ENCODE measurements around the gene RBBP9. TPM values are rescaled to one million over a fixed set of nuclear protein-coding genes. Genes with fewer than 3 reads are reported as not detected.

The RBBP9 gene
- total and polyA plus RNA-seq, 2 experiments from 2014 or later, result 4.8 to 21.1 TPM

DNA sequence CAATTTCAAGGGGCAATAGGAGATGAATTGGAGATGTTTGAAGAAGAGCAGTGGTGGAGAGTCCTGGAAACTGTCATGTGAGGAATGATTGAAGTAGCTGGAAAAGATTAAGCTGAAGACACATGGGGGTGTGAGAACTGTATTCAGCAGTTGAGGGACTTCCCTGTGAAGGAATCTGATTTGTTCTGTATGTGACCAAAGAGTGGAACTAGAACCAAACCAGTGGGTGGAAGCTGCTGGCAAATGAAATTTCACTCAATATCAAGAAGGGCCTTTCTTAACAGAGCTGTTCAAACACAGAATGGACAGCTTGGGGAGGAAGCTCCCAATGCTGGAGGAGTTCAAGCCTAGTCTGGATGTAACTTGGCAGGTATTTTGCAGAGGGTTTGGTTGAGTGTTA lies 32.0 kb upstream of the RBBP9 start:
- Histone ChIP-seq H3K9me2 (ENCODE audit: insufficient read depth) (no peaks in the 10 kb centered on the region), H3F3A (replicated peaks; ENCODE audit: low read depth) (0 out of 2 replicates have a peak, but pooled peaks cover 3% of the 10 kb centered on the region), H3K4me1 (ENCODE audit: insufficient read depth) (no peaks in the 10 kb centered on the region), H3K4me3 (no peak overlapping the region), H3K4me2 (no peak overlapping the region), H3K27ac (ENCODE audit: low read depth) (no peak overlapping the region), H2AFZ (no peak overlapping the region), H4K20me1 (replicated peaks; ENCODE audit: insufficient read depth) (peaks cover 8% of the 10 kb centered on the region; the same call in 1 of the 2 replicates), H3K79me2 (replicated peaks; ENCODE audit: insufficient read depth) (no peaks in the 10 kb centered on the region), H3K27me3 (ENCODE audit: insufficient read depth) (no peaks in the 10 kb centered on the region), H3K36me3 (ENCODE audit: insufficient read depth) (peaks cover 55% of the 10 kb centered on the region)
- TF ChIP-seq STAT1 (IDR thresholded peaks at IDR 0.05; ENCODE audit: unreplicated experiment) (no peak), JUNB (IDR thresholded peaks at IDR 0.05; ENCODE audit: unreplicated experiment) (no peak), EZH2 (IDR thresholded peaks at IDR 0.05; ENCODE audit: low read depth, unreplicated experiment) (no peak)
- TF ChIP-seq, protein P1, sequence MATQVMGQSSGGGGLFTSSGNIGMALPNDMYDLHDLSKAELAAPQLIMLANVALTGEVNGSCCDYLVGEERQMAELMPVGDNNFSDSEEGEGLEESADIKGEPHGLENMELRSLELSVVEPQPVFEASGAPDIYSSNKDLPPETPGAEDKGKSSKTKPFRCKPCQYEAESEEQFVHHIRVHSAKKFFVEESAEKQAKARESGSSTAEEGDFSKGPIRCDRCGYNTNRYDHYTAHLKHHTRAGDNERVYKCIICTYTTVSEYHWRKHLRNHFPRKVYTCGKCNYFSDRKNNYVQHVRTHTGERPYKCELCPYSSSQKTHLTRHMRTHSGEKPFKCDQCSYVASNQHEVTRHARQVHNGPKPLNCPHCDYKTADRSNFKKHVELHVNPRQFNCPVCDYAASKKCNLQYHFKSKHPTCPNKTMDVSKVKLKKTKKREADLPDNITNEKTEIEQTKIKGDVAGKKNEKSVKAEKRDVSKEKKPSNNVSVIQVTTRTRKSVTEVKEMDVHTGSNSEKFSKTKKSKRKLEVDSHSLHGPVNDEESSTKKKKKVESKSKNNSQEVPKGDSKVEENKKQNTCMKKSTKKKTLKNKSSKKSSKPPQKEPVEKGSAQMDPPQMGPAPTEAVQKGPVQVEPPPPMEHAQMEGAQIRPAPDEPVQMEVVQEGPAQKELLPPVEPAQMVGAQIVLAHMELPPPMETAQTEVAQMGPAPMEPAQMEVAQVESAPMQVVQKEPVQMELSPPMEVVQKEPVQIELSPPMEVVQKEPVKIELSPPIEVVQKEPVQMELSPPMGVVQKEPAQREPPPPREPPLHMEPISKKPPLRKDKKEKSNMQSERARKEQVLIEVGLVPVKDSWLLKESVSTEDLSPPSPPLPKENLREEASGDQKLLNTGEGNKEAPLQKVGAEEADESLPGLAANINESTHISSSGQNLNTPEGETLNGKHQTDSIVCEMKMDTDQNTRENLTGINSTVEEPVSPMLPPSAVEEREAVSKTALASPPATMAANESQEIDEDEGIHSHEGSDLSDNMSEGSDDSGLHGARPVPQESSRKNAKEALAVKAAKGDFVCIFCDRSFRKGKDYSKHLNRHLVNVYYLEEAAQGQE (IDR thresholded peaks at IDR 0.05; ENCODE audit: unreplicated experiment), result no peak
- H3K27me3 Mint-ChIP-seq (ENCODE audit: insufficient read depth, low read depth, poor library complexity), result peaks cover 2% of the 10 kb centered on the region
- ATAC-seq (no peak), DNase-seq (ENCODE audit: low spot score) (no peak)
- peaks cover 87% of the 10 kb centered on the region for H3K36me3 Mint-ChIP-seq (ENCODE audit: low read depth)
- no peak overlapping the region for H3K4me3 Mint-ChIP-seq
- no peaks in the 10 kb centered on the region for H3K9me3 Mint-ChIP-seq
- no peak overlapping the region for H3K27ac Mint-ChIP-seq
- no peaks in the 10 kb centered on the region for H3K4me1 Mint-ChIP-seq

DNA sequence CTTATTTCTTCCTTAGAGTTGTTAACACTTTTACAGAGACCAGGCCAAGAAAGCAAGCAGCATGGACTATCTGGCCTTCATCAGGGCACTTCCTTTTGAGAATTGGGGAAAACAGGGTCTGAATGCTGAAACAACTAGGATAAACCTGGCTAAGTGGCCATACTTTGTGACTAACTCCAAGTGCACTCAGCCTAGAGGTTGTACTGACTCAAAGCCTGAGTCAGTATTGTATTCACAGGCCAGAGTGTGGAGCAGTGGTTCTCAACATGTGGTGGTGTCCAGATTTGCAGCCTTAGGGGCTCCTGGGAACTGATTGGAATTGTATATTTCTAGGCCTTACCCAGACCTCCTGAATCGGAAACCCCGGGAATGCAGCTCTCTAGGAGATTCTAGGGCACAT lies 30.8 kb upstream of the RBBP9 start:
- Histone ChIP-seq H3K79me2 (replicated peaks; ENCODE audit: insufficient read depth) (no peaks in the 10 kb centered on the region), H3K27me3 (ENCODE audit: insufficient read depth) (no peaks in the 10 kb centered on the region), H3K9me2 (ENCODE audit: insufficient read depth) (no peaks in the 10 kb centered on the region), H4K20me1 (replicated peaks; ENCODE audit: insufficient read depth) (peaks cover 9% of the 10 kb centered on the region; the same call in 1 of the 2 replicates), H3K27ac (ENCODE audit: low read depth) (no peak overlapping the region), H3F3A (replicated peaks; ENCODE audit: low read depth) (0 out of 2 replicates have a peak, but pooled peaks cover 3% of the 10 kb centered on the region), H3K4me2 (no peak overlapping the region), H3K4me1 (ENCODE audit: insufficient read depth) (no peaks in the 10 kb centered on the region), H2AFZ (no peak overlapping the region), H3K4me3 (no peak overlapping the region), H3K36me3 (ENCODE audit: insufficient read depth) (peaks cover 50% of the 10 kb centered on the region)
- no peak overlapping the region for H3K4me3 Mint-ChIP-seq
- no peak for TF ChIP-seq CREB1 (CRISPR knock-in tag; IDR thresholded peaks at IDR 0.05; ENCODE audit: low read depth)
- TF ChIP-seq ZNF114 (CRISPR knock-in tag; IDR thresholded peaks at IDR 0.05), result no peak
- ATAC-seq, result no peak
- no peak for DNase-seq (ENCODE audit: low spot score)
- H3K27ac Mint-ChIP-seq, result no peak overlapping the region
- no peaks in the 10 kb centered on the region for H3K4me1 Mint-ChIP-seq
- H3K36me3 Mint-ChIP-seq (ENCODE audit: low read depth), result peaks cover 85% of the 10 kb centered on the region
- peaks cover 2% of the 10 kb centered on the region for H3K27me3 Mint-ChIP-seq (ENCODE audit: insufficient read depth, low read depth, poor library complexity)
- H3K9me3 Mint-ChIP-seq, result no peaks in the 10 kb centered on the region

DNA sequence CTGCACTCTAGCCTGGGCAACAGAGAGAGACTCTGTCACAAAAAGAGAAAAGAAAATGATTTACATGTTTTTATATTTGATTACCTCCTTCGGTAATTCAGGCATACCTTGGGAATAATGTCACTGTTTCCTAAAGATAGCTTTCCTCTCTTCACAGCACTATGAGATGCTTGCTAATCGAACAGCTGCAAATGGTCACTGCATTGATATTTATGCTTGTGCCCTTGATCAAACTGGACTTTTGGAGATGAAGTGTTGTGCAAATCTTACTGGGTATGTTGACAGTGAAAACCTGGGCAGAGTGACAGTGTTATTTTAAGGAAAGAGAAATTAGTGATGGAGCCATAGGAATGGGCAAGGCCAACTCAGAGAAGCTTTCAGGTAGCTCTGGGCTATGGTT lies 30.3 kb upstream of the RBBP9 start:
- Mint-ChIP-seq H3K9me3 (no peaks in the 10 kb centered on the region), H3K27ac (no peak overlapping the region), H3K27me3 (ENCODE audit: insufficient read depth, low read depth, poor library complexity) (peaks cover 2% of the 10 kb centered on the region), H3K4me1 (no peaks in the 10 kb centered on the region), H3K4me3 (no peak overlapping the region), H3K36me3 (ENCODE audit: low read depth) (peaks cover 80% of the 10 kb centered on the region)
- no peaks in the 10 kb centered on the region for H3K4me1 ChIP-seq (ENCODE audit: insufficient read depth)
- no peaks in the 10 kb centered on the region for H3K79me2 ChIP-seq (replicated peaks; ENCODE audit: insufficient read depth)
- no peak overlapping the region for H3K27ac ChIP-seq (ENCODE audit: low read depth)
- H2AFZ ChIP-seq, result no peak overlapping the region
- TF ChIP-seq POLR2AphosphoS5 (IDR thresholded peaks at IDR 0.05; ENCODE audit: low read depth) (no peak), CREB1 (CRISPR knock-in tag; IDR thresholded peaks at IDR 0.05; ENCODE audit: low read depth) (no peak), NANOG (IDR thresholded peaks at IDR 0.05; ENCODE audit: borderline replicate concordance) (no peak)
- TF ChIP-seq, protein P2, sequence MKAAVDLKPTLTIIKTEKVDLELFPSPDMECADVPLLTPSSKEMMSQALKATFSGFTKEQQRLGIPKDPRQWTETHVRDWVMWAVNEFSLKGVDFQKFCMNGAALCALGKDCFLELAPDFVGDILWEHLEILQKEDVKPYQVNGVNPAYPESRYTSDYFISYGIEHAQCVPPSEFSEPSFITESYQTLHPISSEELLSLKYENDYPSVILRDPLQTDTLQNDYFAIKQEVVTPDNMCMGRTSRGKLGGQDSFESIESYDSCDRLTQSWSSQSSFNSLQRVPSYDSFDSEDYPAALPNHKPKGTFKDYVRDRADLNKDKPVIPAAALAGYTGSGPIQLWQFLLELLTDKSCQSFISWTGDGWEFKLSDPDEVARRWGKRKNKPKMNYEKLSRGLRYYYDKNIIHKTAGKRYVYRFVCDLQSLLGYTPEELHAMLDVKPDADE (IDR thresholded peaks at IDR 0.05), result no peak
- TF ChIP-seq, protein P1 (IDR thresholded peaks at IDR 0.05; ENCODE audit: unreplicated experiment), result no peak
- DNase-seq (ENCODE audit: low spot score), result no peak
- peaks cover 45% of the 10 kb centered on the region for H3K36me3 ChIP-seq (ENCODE audit: insufficient read depth)
- ATAC-seq, result no peak
- peaks cover 9% of the 10 kb centered on the region; the same call in 1 of the 2 replicates for H4K20me1 ChIP-seq (replicated peaks; ENCODE audit: insufficient read depth)
- H3K4me2 ChIP-seq, result no peak overlapping the region
- no peaks in the 10 kb centered on the region for H3K27me3 ChIP-seq (ENCODE audit: insufficient read depth)
- H3K9me2 ChIP-seq (ENCODE audit: insufficient read depth), result no peaks in the 10 kb centered on the region
- 0 out of 2 replicates have a peak, but pooled peaks cover 3% of the 10 kb centered on the region for H3F3A ChIP-seq (replicated peaks; ENCODE audit: low read depth)
- no peak overlapping the region for H3K4me3 ChIP-seq
